Effector CD4-positive, alpha-beta T cell (primary cell): Measurements from ENCODE around the gene CAB39.

Source experiments
- DNase-seq: peaks from one replicate; pipeline ENCODE4 v3.0.0-alpha.2; 2020

CAB39 gene

DNA sequence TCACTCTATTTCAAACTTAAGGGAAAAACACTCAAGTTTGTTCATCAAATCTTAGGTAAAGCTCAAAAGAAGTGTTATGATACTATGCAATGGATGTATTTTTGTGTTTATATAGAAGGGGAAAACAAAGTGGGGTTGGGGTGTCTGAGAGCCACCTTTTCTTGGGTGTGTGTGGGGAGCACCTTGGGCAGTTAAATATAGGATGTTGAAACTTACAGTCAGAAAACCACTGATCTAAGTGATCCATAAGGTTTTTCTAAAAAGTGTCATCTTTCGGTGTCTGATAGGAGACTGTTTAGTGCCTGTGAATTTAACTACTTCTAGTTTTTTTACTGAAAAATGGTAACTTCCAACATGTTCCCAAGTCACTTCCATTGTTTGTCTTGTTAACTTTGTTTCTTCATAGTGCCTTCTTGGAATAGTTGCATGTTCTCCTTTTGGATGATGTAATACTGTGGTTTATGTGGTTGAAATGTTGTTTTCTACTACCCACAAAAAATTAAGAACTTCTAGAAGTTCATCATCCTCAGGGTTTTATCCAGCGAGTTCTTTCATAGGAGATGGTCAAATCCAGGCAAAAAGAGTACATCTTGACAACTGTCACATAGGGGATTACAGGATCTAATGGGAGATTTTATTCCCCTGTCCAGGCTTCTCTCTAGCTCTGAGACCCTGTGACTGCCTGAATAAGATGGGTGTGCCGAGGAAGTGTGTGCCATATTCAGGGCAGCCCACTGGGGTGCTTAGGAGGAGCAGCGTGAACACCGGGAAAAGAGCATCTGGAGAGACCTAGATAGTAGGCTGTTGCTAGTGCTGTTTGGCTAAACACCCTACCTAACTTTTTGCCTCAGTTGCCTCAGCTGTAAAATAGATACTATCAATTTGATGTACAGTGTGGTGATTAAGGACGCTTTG is 46.2 kb downstream of the CAB39 start:
- DNase-seq, result no peak

DNA sequence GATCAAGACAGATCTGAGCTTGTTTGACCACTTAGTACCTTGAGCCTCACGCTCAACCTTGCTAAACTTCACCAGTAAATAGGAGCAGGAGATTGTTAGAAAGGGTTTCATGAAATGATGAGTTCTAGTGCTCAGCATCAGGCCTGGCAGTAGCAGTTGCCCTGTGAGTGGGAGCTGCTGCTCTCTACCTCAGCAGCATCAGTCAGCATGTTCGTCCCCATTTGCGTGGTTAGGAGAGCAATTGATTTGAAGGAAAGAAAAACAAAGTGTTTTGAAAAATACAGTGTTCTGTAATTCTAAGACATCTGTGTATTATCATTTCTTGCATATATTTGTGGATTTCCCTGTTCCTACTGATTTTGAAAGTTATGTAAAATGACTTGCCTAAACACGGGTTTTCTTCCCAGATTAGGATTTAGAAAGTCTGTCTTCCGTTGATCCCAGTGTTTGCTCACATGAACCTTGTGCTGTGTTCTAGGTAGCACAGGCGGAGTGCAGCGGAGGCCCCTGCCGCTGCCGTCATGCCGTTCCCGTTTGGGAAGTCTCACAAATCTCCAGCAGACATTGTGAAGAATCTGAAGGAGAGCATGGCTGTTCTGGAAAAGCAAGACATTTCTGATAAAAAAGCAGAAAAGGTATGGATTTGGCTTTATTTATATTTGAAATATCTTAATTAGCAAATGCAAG is 47.0 kb downstream of the CAB39 start:
- no peak for DNase-seq

DNA sequence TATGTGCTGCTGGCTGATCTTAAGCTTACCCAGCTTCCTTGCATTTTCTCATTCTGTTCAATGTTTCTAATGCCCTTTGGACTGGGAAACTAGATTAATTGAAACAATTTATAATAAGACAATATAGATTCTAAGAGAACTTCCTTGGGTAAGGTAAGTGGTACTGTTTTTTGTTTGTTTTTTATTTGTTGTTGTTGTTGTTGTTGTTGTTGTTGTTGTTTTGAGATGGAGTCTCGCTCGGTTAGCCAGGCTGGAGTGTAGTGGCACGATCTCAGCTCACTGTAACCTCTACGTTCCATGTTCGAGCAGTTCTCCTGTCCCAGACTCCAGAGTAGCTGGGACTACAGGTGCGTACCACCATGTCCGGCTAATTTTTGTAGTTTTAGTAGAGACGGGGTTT is 49.1 kb downstream of the CAB39 start:
- DNase-seq, result no peak

- no peak for DNase-seq
Observed at GRCh38 chr2:230762317-230762896, 49.8 kb downstream of the CAB39 start.

DNA sequence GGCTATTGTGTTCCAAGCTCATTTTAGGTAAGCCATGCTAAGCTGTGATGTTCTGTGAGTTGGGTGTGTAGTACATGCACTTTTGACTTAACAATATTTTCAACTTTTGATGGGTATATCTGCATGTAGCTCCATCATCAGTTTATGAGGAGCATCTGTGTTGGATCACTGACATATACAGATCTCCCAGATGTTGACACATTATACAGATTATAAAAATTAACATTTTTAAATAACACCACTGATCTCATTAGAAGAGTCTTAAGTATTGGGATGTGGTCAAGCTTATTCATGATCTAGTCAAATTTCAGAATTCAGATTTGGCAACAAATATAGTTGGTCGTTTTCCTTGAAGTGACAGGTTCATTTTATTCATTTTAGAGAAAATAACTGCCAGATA is 51.7 kb downstream of the CAB39 start:
- DNase-seq, result no peak

DNA sequence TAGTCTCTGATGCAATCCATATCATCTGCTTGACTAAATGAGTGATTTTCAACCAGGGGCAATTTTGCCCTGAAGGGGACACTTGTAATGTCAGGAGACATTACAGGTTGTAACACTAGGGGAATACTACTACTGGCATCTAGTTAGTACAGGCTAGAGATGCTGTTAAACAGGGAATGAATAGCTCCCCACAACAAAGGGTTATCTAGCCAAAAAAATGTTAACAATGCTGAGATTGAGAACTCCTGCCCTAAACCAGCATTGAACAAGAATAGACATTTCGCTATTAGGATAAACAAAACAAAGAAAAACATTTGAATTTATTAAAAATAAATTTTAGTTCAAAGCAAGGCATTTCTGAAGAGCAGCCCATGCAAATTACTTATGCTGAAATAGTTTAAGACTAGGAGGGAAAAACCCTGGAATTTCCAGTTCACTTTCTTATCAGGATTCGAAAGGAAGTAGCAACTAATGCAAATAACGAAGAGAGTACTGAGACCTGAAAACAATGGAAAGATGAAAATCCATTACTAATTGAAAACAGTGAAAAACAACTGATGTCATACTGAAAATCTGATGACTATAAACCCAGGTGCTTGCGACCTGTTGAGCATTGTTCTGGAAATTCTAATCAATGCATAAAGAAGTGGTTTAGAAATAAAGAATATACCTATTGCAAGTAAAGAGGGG is 53.1 kb downstream of the CAB39 start:
- no peak for DNase-seq

GRCh38 chr2:230767862-230768388 is 55.3 kb downstream of the CAB39 start:
- no peak for DNase-seq

DNA sequence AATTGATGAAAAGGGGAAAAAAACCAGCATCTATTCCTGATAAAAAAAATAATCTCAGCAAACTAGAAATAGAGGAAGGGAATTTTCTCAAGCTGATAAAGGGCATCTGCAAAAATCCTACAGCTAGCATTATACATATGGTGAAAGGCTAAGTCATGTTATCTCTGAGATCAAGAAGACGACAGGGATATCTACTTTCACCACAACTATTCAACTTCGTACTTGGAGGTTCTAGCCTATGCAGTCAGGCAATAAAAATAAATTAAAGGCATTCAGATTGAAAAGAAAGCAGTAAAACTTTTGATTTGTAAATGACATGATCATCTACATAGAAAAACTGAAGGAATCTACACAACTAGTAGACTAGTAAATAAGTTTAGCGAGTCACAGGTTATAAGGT is 58.2 kb downstream of the CAB39 start:
- DNase-seq, result no peak

DNA sequence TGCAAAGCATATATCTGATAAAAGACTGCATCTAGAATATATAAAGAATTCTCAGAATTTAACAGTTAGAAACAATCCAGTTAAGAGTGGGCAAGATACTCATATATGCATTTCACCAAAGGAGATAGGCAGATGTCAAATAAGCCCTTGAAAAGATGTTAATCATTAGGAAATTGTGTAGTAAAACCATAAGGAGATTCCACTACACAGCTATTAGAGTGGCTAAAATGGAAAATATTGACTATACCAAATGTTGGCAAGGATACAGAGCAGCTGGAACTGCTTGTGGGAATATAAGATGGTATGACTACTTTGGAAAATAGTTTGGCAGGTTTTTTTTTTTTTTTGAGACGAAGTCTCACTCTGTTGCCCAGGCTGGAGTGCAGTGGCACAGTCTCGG is 59.5 kb downstream of the CAB39 start:
- DNase-seq, result no peak

DNA sequence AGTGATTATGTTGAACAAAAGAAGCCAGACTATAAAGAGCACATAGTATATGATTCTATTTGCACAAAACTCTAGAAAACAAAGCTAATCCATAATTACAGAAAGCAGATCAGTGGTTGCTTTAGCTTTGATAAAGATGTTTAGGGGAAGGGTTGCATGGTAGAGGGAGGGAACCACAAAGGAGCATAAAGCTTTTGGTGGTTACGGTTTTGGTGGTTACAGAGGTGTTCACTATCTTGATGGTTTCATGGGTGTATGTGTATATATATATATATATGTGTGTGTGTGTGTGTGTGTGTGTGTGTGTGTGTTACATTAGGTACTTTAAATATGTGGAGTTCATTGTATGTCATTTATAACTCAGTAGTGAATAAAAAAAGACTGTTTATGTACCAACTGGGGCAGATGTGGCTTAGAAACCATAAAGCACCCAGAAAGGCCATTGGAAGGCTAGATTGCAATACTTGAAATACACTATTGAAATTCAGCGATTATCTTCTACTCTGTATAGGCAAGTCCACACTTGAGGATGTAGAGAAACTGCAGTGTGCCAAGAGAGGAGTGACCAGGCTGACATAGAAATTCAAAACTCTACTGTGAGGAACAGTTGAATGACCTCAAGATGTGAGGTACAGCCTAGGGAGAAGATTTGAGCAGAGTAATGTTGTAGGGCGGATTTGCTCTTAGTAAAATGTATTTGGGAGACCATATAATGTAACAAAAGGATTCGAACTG is 60.6 kb downstream of the CAB39 start:
- DNase-seq, result no peak

DNA sequence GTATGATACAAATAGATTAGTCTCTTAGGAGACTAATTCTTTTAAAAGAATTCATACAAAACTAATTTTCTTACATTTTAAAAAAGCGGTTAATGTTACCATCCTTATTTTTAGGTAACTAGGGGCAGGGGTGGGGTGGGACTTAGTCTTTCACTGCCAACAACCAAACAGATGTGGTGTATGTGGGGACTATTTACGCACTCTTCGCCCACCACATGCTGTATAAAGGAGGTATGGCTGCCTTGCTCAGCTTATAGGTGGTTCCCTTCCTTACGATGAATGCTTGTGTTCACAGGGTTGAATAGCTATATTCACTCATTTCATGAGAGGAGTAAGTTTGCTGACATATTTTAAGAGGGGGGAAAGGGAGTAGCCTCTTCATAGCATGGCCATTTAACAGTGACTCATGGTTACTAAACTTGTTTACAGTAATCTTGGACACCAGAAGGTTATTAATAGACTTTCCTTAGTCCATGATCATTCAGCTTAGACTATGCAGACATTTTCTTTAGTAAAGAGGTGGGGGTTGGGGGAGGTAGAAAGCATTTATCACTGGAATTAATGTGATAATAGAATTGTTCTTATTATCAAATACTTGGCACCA is 61.8 kb downstream of the CAB39 start:
- DNase-seq, result no peak

- no peak for DNase-seq
Observed at GRCh38 chr2:230775737-230776136, 63.1 kb downstream of the CAB39 start.

DNA sequence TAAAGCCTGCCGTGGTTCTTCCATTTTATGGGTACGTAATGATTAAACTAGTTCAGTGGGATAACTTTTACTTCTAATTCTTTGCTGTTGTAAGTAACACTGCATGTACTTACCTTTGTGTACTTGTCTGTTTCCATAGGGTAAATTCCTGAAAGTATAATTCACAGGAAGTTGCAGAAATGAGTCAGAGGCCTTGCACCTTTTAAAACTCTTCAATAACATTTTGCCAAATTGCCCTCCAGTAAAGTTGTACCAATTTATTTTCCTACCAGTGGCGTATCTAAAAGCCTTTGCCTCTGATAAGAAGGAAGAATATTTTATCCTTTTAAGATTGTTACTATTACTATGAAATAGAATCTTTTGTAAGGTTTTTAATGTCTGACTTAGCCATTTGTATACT is 65.1 kb downstream of the CAB39 start:
- no peak for DNase-seq

DNA sequence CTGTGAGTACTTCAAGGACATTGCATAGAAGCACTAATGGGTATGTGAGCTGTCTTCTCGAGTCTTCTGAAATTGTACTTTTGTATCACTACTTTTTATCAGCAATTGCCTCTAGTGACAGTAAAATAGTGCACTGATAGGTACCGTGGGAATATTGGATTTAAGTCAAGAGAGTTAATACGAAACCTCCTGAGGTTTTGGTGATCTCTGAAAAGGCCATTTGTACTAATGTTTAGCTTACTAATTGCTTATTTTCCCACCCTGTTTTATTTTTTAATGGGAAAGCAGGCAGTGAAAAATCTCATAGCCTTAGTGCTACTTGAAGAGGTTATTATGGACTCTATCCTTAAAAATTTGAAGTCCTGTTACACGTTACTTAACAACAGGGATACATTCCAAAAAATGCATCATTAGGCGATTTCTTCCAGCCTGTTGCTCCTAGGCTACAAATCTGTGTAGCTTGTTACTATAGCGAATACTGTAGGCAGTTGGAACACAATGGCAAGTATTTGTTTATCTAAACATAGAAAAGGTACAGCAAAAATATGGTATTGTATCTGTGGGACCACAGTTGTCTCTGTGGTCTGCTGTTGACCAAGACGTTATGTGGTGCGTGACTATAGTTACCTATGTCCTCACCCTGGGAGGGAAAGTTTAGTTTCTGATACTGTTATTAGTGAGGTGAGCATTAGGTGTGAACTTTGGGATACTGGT is 65.9 kb downstream of the CAB39 start:
- DNase-seq, result no peak

DNA sequence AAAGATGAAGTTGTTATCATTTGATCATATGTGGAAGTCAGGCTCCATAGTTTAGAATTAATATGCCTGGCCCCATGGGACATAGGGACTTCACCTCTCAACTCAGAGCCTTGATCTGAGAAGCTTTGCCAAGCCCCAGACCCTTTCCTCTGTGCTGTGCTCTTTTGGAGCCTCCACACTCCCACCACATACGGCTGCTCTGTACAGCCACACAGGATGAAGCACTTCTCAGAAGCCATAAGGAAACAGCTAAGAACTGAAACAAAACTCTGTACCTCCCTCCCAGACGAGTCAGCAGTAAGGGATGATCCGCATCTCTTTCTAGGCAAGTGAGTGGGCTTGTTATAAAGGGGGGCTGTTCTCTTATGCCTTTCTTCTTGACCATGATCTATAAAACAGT is 66.5 kb downstream of the CAB39 start:
- no peak for DNase-seq

- DNase-seq, result no peak
Observed at GRCh38 chr2:230779607-230780006, 67.0 kb downstream of the CAB39 start.

DNA sequence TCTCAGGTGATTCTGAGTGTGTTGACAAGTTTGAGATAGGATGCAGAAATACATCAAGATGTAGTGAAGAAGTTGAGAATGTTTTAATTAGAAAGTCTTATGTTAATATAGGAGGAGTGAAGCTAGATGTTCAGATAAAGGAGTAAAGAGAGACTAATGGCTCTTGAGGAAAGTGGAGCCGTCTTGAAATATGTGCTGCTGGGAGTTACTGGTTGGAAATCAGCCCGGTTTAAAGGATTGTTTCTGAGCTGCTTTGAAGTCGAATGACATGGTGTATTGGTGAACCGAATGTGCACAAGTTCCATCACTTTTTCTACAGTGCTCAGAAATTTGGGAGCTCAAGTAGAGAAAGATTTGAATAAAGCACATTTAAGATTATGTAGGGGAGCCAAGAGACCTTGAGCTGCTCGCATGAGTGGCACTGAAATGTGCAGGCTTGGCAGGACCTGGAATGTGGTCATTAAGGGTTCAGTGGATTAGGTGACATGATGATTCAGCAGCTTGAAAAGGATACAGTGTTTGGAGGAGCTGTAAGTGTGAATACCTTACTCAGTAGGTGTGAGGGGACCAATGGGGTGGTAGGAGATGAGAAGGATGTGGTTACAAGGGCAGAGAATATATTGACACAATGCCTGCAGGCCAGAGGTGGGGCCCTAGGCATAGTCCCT is 68.6 kb downstream of the CAB39 start:
- peak; percentile 34 for DNase-seq

- no peak for DNase-seq
Observed at GRCh38 chr2:230783101-230783500, 70.5 kb downstream of the CAB39 start.

DNA sequence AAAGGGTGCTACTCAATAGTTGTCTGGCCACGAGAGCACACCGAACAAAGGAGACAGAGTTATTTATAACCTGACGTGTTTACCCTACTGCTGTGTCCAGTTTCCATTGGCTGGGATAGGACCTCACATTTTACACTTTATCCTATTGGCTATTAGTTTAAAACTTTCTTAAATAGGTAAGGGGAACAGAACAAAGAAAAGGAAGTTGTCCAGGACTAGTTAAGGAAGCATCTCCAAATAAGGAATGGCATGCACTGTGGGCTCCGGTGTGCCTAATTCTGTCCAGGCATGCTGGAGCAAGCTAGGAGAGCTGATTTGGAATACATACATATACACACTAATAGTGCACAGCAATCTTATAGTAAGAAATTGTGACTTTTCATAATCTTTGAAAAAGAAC is 72.2 kb downstream of the CAB39 start:
- no peak for DNase-seq

DNA sequence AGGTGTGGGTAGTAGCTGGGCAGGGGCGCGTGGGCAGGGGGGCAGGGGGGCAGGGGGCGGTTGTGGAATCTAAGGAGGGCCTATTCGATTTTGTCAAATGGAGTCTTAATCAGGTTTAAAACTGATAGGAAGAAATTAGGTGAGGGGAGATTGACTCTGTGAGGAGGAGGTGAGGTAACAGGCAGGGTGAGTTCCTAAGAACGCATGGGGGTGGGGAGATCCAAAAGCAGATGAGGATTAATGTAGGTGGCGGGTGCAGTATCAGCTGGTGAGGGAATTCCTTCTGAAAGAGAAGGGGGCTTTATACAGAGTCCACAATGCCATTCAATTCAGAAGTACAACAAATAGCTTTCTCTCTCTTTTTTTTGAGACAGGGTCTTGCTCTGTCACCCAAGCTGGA is 72.7 kb downstream of the CAB39 start:
- DNase-seq, result no peak

- no peak for DNase-seq
Observed at GRCh38 chr2:230787101-230787500, 74.5 kb downstream of the CAB39 start.
